GM21529 (cell line): ENCODE data around the gene FRMD6.

ENCODE experiments used
- ATAC-seq: cut with Tn5 transposase; IDR thresholded peaks from one replicate; pipeline ENCODE4 v1.9.1; 2021; ENCODE audit not compliant: unreplicated experiment

Gene FRMD6

DNA sequence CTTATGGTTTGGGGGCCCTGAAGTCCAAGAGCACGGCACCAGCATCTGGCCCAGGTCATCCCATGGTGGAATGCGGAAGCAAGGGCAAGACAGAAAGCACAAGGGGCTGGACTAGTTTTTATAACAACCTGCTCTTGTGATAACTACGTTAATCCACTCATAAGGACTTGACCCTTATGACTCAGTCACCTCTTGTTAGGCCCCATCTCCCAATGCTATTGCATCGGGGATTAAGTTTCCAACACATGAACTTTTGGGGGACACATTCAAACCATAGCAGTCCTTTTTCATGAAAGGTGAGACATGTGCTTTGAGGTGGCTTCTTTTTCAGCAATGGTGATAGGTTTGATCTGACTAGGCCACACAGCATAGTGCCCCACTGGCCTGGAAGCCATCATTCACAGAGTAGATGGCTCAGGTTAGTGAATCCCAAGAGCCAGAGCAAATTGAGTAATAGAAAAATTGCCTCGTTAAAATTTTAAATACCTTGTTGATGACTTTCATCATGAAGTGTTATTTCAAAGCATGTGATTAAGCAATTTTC is 12.1 kb downstream of the FRMD6 start:
- no peak for ATAC-seq

DNA sequence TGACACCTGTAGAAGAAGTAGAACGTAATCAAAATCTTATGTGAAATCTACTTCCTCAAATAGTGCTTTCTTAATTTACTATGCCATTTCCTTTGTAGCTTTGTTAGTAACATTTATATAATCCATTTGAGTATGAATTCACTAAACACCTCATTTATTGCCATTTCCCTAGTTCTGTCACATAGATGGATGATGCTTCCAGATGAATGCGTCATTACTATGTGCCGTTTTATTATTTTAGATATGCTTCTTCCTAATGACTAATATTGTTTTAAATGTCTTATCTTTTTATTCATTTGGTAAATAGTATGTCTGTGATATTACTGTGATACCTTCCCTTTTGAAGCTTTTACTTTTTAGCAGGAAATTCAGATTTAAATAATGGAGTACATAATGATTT is 14.4 kb downstream of the FRMD6 start:
- ATAC-seq: no peak

DNA sequence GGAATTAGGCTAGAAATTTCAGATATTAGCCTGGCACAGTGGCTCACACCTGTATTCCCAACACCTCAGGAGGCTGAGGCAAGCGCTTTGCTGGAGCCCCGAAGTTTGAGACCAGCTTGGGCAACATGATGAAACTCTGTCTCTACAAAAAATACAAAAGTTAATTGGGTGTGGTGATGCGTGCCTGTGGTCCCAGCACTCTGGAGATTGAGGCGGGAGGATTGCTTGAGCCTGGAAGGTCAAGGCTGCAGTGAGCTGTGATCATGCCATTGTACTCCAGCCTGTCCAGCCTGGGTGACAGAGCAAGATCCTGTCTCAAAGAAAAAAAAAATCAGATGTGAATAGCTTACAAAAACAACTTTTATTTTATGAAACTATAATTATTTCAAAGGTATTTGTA is 15.1 kb downstream of the FRMD6 start:
- no peak for ATAC-seq

DNA sequence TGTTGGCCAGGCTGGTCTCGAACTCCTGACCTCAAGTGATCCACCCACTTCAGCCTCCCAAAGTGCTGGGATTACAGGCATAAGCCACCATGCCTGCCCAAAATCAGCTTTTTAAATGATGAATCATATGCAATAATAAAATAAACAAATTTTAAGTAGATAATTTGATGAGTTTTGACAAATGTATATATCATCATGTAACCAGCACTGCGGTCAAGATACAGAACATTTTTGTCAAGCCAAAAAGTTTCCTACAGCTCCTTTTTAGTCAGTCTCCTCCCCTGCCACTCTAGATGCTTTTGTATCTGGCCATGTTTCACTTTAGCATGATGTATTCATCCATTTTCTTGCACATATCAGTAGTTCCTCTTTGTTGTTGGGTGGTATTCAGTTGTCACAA is 17.2 kb downstream of the FRMD6 start:
- no peak for ATAC-seq

DNA sequence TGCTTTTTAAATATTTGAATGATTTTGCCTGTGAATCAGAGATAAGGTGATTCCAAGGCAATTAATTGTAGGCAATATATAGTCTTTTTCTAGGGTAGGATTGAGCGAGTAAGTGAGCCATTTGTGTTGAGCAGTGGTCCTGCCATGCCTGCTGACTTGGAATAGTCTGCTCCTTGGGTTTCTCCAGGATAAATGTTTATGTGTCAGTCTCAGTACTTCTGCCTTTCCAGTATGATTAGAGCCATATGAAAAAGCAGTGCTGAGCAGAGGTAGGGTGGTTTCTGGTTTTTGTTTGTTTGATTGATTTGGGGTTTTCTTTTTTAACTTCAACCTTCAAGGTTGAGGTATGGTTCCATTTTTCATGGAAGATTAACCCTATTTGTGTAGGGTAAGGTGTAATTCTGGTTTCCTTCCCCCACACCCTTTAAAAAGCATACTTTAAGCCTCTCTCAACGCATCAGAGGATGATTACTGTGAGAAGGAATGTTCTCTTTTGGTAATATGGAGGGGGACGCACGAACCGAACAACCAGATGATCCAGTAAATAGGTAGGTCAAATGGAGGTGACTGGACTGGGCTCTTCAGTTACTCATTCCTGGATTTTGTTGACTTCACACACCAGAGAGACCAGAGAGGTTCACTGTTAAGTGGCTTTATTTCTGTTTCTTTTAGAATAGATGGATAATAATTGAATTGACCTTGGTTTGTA is 22.7 kb downstream of the FRMD6 start:
- no peak for ATAC-seq

DNA sequence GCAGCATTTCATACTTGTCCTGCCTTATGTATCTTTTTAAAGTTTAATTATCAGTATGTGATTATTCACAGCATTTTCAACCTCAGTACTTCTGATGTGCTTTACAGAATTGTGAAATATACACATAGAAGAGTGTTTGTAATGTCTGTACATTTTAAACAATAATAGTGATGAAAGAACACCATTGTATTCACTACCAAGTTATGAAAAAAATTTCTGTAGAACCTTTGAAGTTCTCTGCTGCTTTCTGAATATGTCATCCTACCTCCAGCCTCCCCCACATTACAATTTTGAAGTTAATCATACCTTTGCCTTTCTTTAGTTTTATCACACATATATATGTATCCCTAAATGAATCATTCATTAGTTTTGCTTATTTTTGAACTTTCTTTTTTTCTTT is 24.8 kb downstream of the FRMD6 start:
- ATAC-seq: no peak

DNA sequence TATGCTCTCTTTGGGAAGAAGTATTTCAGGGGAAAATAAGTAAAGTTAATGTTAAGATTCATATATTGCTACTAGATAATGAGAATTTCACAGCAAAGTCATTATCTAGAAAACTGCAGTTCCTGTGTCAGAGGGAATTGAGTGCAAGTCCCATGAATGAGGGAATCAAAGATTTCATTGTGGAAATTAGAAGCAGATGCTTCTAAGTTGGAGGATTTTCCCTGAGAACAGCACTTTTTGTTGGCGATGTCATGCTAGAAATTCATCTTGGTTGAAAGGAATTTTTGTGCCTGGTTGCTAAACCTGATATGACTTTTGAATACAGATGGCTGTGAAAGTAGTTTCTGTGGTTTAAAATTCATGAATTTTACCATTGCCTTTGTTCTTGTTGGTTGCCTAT is 25.6 kb downstream of the FRMD6 start:
- ATAC-seq: no peak

DNA sequence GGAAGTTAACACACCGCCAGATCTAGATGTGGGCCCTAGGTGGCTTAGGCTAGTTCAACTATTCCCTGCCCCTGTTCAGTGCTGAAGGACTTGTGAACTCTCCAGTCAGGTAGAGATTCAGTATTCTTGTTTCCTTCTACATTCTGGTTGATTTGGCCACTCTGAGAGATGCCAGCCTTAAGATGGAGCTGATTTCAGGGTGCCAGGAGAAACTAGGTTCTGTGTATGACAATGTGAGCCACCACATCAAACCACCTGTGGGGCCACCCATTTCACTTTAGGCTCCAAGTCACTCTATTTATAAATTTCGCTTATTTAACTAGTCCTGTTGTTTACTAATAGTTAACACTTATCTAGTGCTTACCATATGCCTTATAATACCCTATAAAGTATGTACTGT is 26.0 kb downstream of the FRMD6 start:
- ATAC-seq: no peak

DNA sequence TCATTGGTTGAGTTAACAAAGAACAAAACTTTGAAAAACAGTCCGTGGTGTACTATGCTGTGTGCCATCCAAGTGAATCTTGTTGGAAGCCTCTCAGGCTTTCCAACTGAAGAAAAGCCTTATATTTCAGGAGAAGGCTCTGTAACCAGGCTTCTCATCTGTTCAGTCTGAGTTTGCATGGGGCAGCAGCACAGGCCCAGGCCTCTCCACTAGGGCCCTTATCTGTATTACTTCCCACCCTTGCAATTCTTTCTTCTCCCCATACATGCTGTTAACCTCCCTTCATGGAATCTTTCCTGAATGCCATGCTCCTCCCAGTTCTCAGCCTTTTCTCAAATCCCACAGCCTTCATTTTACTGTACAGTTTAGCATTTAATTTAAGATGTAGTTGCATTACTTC is 28.3 kb downstream of the FRMD6 start:
- ATAC-seq: no peak

DNA sequence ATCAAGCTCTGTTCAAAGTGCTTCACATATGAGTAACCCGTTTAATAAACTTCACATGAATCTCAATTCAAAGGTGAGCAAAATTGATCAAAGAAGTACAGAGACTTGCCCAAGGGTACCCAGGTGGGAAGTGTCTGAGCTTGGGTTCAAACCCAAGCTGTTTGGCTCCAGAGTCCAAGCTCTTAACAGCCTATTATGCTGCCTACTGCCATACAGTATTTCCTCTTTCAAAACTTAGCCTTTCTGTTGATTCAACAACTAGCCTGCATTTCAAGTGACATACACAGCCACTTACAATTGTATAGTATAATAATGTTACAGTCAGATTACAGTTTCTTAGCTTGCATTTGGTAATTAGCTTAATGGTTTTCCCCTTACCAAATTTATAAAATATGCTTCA is 29.7 kb downstream of the FRMD6 start:
- ATAC-seq: no peak

DNA sequence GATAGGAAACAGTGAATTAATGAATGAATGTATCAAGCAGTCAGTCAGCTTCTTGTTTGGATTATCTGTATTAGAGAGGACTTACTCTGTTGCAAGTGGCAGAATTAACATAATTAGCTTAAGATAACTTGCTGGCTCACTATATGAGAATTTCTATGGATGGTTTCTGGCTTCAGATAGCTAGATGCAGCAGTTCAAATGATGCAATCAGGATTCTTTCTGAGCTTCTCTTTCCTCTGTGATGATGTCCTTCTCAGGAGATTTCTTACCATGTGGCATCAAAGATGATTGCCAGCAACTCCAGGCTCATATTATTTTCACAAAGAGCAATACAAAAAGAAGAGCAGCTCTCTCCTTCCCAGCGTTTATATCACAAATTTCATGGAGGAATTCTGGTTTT is 30.7 kb downstream of the FRMD6 start:
- no peak for ATAC-seq

DNA sequence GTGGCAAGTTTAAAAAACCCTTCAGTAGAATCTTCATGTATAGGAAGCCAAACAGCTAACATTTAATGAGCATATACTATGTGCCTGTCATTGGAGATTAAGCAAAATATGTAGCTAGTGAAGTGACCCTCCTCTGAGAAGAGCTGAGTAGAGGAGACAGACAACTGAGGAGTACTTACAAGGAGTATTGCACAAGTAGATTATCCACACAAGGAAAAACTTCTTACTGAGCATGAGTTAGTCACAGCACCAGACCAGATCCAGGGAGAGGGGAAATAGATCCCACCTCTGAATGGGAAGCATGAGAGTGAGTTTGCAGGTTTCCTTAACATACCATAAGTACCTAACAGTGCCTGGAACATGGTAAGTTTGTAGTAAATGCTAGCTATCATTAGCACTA is 33.0 kb downstream of the FRMD6 start:
- no peak for ATAC-seq

DNA sequence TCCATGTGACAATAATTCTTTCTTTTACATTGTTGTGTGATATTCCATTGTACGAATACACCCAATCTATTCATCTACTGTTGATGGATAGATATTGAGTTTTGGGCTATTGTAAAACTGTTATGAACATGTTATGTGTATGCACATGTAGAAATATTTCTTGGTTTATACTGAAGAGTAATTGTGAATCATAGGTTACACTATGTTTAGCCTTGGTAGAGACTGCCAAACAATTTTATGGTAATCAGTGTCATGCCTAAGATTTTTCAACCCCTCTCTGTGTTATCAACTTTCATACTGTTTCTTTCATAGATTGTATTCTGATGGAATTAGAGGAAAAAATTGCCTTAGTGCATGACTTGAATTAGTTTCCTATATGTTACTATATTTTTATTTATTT is 39.5 kb downstream of the FRMD6 start:
- ATAC-seq: no peak

DNA sequence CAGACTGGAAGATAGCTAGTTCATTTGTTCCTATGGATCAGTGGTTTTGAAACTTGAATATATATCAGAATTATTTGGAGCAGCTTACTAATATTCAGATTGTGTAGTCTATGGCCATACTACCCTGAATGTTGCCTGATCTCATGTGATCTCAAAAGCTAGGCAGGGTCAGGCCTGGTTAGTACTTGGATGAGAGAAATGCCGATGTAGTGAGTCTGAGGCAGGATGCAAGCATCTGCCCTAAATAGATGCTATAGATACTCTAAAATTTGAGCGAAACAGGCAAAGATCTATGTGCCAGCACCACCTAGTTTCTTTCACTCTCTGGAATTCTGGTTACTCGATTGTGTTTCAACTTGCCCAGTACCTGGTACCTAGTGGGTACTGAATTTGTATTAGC is 40.9 kb downstream of the FRMD6 start:
- no peak for ATAC-seq

DNA sequence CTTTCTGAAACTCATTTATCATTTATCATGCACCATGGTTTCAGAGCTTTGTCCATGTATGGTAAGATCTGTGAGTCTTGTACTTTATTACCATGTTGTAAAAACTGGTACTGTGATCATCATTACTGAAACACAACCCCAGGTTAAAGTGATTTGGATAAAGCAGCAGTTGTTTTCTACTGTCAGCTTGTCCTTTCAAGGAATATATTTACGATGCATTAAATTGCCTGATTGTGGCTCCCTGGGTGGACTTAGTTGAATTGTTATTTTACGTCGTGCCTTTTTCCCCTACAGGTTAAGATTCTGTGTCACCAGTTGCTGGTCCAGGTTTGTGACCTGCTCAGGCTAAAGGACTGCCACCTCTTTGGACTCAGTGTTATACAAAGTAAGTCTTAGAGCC is 46.1 kb downstream of the FRMD6 start:
- no peak for ATAC-seq

DNA sequence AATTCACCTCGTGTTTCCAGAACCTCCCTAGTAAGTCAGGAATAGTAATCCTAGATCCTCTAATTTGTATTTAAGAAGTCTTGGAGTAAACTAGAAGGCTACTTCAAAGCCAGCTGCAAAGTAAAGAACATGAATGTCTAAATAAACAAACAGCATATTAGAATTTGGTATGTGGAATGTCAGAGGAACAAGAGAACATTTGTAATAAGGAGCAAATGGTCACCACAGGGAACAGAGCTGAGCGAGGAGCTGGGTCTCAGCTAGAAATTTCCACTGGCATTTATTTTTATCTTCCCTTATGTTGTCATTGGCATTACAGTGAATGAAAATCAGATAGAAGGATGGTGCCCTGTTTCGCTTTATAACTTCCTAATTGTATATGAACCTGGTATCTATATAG is 50.2 kb downstream of the FRMD6 start:
- ATAC-seq: no peak

DNA sequence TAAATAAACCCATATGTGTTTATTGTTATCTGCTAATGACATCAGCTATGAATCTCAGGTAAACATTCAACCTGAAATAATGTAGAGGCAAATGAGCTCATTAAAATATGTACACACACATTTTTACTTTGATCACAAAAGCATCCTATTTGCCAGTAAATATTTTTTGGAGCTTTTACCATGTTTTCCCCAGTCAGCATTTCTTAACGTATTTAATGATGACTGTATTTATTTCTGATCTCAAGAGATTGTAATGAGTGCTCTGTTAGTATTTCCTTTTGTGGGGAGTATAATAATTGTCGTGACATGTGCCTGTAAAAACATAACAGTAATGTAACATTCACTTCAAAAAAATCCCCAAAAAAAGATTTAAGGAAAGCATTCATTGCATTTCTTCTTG is 52.1 kb downstream of the FRMD6 start:
- ATAC-seq: no peak

DNA sequence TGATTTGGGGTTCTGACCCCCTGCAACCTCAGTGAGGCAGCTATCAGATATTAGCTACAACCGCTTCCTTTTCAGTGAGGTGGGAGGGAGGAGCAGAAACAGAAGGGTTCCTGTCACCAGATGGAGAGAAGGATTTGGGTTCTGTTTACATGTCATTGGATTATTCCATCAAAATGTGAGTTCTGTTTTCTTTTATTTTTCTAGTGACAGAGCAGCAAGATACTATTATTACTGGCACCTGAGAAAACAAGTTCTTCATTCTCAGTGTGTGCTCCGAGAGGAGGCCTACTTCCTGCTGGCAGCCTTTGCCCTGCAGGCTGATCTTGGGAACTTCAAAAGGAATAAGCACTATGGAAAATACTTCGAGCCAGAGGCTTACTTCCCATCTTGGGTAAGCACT is 52.8 kb downstream of the FRMD6 start:
- no peak for ATAC-seq

DNA sequence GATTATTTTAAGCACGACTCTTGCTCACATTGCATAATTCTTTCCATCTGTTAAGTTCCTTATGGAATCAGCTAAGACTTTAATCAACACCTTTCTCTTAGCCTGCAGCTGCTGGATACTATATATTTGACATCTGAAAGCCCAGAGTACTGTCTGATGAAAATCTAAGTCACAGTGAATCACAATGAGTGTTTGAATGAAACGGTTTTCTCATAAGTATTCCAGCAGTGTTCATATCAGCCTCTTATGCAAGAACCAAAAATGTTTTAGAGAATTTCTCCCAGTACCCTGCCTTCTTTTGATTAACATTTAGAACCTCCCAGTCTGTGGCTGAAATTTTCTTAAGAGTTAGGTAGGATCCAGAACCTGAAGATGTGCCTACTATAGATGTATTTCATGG is 55.6 kb downstream of the FRMD6 start:
- no peak for ATAC-seq

DNA sequence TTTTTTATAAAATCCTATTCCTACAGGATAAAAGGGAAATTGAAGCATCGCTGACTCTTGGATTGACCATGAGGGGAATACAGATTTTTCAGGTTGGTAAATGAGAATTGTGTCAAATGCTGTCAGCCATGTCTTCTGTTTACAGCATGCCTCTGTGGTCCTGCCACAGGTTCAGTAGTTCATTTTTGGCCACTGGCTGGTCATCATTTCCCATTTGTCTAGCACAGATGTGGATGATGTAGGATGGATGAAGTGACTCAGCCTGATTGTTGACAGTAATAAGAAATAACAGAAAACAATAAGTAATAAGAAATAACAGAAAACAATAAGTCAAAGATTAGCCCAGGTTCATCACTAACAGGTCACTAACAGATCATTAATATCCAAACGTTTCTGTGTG is 59.8 kb downstream of the FRMD6 start:
- no peak for ATAC-seq

DNA sequence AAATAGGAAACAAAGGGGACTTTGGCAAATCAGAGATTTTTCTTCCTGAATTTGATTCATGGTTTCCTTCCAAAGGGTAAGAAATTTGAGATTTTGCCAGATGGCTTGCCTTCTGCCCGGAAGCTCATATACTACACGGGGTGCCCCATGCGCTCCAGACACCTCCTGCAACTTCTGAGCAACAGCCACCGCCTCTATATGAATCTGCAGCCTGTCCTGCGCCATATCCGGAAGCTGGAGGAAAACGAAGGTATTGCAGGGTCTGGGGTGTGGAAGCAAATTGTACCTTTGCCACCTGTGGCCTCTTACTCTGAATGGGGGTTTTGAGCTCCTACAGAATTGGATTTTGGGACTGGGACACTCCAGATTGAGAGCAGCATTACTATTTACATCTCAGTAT is 63.5 kb downstream of the FRMD6 start:
- ATAC-seq: no peak

DNA sequence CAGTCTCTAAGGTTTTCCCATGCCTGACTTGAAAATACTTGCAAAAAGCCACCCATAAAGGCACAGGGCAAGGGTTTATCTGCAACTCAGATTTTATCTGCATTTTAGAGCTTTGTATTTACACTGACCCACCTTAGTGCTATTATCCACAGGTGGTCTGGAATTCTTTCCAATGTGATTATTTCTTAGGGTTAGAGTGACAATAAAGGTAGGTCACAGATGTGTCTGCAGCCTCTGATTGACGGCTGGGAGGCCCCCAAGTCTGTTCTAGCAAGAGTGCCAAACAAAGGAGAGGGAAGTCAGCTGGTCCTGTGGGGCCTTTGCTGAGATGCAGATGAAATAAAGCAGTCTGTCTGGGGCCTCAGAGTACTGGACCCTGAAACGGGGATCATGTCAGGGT is 64.0 kb downstream of the FRMD6 start:
- no peak for ATAC-seq

DNA sequence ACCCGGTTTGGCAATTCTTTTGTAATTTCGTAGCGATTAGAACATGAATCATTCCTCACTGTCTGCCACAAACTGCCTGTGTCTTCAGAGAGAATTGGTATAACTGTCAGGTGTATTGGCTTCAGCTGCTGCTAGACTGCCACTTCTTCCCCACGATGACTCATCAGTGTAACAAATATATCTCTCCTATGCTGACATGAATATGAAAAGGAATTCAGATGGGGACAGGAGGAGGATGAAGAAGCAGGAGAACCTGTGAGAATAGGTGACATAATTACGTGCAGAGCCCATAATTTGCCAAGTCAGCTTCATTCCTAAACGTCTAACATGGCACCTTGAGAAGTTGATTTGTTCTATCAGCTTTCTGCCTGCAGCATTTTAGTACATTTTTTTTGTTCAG is 64.9 kb downstream of the FRMD6 start:
- no peak for ATAC-seq
